ENCODE results near the gene LRRC45. TPM values are rescaled to one million over a fixed set of nuclear protein-coding genes. Genes with fewer than 3 reads are reported as not detected.

The LRRC45 gene
- total RNA-seq, 1 experiment from 2014 or later = 40.1 TPM

DNA sequence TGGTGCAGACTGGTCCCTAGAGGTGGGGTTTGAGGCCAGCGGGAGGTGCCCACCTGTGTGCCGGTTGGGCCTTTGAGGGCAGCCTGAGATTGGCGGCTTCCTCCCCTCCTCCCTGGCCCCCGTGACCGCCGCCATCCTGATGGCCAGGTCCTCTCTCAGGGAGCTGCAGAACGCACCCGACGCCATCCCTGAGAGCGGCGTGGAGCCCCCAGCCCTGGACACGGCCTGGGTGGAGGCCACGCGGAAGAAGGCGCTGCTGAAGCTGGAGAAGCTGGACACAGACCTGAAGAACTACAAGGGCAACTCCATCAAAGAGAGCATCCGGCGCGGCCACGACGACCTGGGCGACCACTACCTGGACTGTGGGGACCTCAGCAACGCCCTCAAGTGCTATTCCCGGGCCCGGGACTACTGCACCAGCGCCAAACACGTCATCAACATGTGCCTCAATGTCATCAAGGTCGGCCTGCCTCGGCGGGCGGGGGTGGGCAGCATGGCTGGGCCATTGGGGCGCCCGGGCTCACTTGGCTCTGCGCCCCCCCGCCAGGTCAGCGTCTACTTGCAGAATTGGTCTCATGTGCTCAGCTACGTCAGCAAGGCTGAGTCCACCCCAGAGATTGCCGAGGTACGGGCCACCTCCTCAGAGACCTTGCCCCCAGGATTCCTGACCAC, 31.4 kb downstream of the LRRC45 start:
- Histone ChIP-seq H3K27me3 (ENCODE audit: insufficient read depth, low read length) (no peaks in the 10 kb centered on the region), H3K36me3 (ENCODE audit: control insufficient read depth in 1 of 2, insufficient read depth in 2 of 2, low read length in 2 of 2) (peaks cover 13 to 50% of the 10 kb centered on the region in 2 experiments; a peak in 3 of 4 replicates), H3K4me2 (ENCODE audit: low read length) (no peak overlapping the region), H3K9ac (ENCODE audit: low read length) (no peak overlapping the region), H3K27ac (ENCODE audit: low read depth, low read length) (no peak overlapping the region; the same call in 1 of the 2 replicates), H2AFZ (ENCODE audit: low read depth, low read length, poor library complexity, severe bottlenecking) (no peak overlapping the region), H3K4me1 (ENCODE audit: control insufficient read depth in 1 of 2, insufficient read depth in 2 of 2, low read length in 2 of 2) (peaks cover 13 to 34% of the 10 kb centered on the region in 2 experiments; a peak in 3 of 4 replicates), H3K79me2 (ENCODE audit: insufficient read depth, low read length) (peaks cover 41% of the 10 kb centered on the region), H3K9me2 (ENCODE audit: insufficient read depth) (no peaks in the 10 kb centered on the region), H3K4me3 (replicated peaks in 1 of 2; ENCODE audit: low read depth in 1 of 2, low read length in 2 of 2) (no peak overlapping the region), H4K20me1 (ENCODE audit: insufficient read depth) (no peaks in the 10 kb centered on the region; the same call in 1 of the 2 replicates), H3K9me3 (ENCODE audit: control insufficient read depth in 1 of 2, insufficient read depth in 1 of 2, low read depth in 1 of 2, low read length in 2 of 2) (no peaks in the 10 kb centered on the region)
- ChIA-PET POLR2A (no interaction called here), CTCF (interaction anchor here (0.8 kb wide), 1 partner anchor 17 kb away, joined by 3 read pairs; the partner anchor contains the start of gene DCXR), RAD21 (ENCODE audit: low non-redundant PET in 1 of 2, low total read pairs in 2 of 2, uncharacterized antibody in 2 of 2, unreplicated experiment in 2 of 2) (interaction anchor here in 1 of 2 experiments (1.2 kb wide), 1 partner anchor 24 kb away, joined by 3 read pairs; no protein-coding TSS in a partner anchor)
- no peak for ATAC-seq
- no TSS peak for BruUV-seq (replicated peaks)
- intact Hi-C loops (cut with micrococcal nuclease) = no loop called here
- no peak for DNase-seq (ENCODE audit: low read depth, low spot score)
- TF ChIP-seq, protein P1, sequence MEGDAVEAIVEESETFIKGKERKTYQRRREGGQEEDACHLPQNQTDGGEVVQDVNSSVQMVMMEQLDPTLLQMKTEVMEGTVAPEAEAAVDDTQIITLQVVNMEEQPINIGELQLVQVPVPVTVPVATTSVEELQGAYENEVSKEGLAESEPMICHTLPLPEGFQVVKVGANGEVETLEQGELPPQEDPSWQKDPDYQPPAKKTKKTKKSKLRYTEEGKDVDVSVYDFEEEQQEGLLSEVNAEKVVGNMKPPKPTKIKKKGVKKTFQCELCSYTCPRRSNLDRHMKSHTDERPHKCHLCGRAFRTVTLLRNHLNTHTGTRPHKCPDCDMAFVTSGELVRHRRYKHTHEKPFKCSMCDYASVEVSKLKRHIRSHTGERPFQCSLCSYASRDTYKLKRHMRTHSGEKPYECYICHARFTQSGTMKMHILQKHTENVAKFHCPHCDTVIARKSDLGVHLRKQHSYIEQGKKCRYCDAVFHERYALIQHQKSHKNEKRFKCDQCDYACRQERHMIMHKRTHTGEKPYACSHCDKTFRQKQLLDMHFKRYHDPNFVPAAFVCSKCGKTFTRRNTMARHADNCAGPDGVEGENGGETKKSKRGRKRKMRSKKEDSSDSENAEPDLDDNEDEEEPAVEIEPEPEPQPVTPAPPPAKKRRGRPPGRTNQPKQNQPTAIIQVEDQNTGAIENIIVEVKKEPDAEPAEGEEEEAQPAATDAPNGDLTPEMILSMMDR (IDR thresholded peaks at IDR 0.05 in 2 of 3, conservative IDR thresholded peaks at IDR 0.05 in 1 of 3; ENCODE audit: borderline replicate concordance in 1 of 3, insufficient read depth in 1 of 3, low read depth in 2 of 3, low read length in 2 of 3) = no peak
- TF ChIP-seq ELF1 (IDR thresholded peaks at IDR 0.05; ENCODE audit: borderline replicate concordance, low read depth) = no peak
- TF ChIP-seq POLR2AphosphoS5 (IDR thresholded peaks at IDR 0.05; ENCODE audit: low read depth, low read length) = no peak
- TF ChIP-seq, protein P2, sequence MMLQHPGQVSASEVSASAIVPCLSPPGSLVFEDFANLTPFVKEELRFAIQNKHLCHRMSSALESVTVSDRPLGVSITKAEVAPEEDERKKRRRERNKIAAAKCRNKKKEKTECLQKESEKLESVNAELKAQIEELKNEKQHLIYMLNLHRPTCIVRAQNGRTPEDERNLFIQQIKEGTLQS (IDR thresholded peaks at IDR 0.05) = no peak
- TF ChIP-seq POLR2A (IDR thresholded peaks at IDR 0.05; ENCODE audit: borderline replicate concordance, extremely low read depth, insufficient read depth, insufficient read length) = no peak
- TF ChIP-seq ZFX (IDR thresholded peaks at IDR 0.05) = no peak
- TF ChIP-seq EGR1 (IDR thresholded peaks at IDR 0.05; ENCODE audit: low read depth) = no peak
- TF ChIP-seq, protein P3, sequence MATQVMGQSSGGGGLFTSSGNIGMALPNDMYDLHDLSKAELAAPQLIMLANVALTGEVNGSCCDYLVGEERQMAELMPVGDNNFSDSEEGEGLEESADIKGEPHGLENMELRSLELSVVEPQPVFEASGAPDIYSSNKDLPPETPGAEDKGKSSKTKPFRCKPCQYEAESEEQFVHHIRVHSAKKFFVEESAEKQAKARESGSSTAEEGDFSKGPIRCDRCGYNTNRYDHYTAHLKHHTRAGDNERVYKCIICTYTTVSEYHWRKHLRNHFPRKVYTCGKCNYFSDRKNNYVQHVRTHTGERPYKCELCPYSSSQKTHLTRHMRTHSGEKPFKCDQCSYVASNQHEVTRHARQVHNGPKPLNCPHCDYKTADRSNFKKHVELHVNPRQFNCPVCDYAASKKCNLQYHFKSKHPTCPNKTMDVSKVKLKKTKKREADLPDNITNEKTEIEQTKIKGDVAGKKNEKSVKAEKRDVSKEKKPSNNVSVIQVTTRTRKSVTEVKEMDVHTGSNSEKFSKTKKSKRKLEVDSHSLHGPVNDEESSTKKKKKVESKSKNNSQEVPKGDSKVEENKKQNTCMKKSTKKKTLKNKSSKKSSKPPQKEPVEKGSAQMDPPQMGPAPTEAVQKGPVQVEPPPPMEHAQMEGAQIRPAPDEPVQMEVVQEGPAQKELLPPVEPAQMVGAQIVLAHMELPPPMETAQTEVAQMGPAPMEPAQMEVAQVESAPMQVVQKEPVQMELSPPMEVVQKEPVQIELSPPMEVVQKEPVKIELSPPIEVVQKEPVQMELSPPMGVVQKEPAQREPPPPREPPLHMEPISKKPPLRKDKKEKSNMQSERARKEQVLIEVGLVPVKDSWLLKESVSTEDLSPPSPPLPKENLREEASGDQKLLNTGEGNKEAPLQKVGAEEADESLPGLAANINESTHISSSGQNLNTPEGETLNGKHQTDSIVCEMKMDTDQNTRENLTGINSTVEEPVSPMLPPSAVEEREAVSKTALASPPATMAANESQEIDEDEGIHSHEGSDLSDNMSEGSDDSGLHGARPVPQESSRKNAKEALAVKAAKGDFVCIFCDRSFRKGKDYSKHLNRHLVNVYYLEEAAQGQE (IDR thresholded peaks at IDR 0.05; ENCODE audit: low read depth) = no peak
- TF ChIP-seq EZH2phosphoT487 (IDR thresholded peaks at IDR 0.05; ENCODE audit: borderline replicate concordance) = no peak
- TF ChIP-seq JUND (IDR thresholded peaks at IDR 0.05) = no peak
- no peak for TF ChIP-seq RAD21 (IDR thresholded peaks at IDR 0.05; ENCODE audit: low read depth)
- TF ChIP-seq ZNF274 (IDR thresholded peaks at IDR 0.05; ENCODE audit: low read depth, low read length) = no peak
- no peak for TF ChIP-seq TCF7L2 (IDR thresholded peaks at IDR 0.05; ENCODE audit: borderline replicate concordance, extremely low read depth, insufficient read depth, insufficient read length)
- TF ChIP-seq EZH2 (IDR thresholded peaks at IDR 0.05) = no peak
- no peak for TF ChIP-seq SRF (IDR thresholded peaks at IDR 0.05; ENCODE audit: low read depth)
